RKO (cell line): ENCODE results near the gene FFAR1.

Experiments used
- DNase-seq: peaks from one replicate; pipeline ENCODE4 v3.0.0-alpha.2; 2016; ENCODE audit warnings: low spot score

FFAR1 gene

DNA sequence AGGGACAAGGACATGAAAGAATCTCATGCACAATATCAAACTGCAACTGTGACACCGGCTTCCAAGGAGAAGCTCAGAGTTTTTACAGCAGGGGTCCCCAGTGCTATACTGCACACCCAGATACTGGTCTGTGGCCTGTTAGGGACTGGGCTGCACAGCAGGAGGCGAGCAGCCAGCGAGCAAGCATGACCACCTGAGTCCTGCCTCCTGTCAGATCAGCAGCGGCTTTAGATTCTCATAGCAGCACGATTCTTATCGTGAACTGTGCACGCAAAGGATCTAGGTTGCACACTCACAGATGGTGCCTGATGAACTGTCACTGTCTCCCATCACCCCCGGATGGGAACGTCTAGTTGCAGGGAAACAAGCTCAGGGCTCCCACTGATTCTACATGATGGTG is 31.8 kb upstream of the FFAR1 start:
- DNase-seq = no peak

DNA sequence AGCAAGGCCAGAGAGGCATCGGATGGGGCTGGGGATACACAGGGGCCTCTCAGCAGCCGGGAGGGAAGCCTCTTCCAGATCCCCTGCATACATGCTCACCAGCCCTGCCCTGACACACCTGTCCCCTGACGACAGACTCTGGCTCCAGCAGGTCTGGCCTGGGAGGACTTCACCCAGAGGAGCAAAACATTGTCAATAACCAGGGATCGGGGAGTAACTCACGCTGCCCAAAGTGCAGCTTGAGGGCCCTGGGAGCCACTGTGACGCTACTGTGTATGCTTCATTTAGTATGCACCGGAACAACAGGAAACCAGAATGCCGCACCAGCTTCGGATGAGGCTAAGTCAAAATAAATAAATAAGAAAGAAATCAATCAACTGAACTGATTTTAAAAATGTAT is 31.1 kb upstream of the FFAR1 start:
- no peak for DNase-seq

DNA sequence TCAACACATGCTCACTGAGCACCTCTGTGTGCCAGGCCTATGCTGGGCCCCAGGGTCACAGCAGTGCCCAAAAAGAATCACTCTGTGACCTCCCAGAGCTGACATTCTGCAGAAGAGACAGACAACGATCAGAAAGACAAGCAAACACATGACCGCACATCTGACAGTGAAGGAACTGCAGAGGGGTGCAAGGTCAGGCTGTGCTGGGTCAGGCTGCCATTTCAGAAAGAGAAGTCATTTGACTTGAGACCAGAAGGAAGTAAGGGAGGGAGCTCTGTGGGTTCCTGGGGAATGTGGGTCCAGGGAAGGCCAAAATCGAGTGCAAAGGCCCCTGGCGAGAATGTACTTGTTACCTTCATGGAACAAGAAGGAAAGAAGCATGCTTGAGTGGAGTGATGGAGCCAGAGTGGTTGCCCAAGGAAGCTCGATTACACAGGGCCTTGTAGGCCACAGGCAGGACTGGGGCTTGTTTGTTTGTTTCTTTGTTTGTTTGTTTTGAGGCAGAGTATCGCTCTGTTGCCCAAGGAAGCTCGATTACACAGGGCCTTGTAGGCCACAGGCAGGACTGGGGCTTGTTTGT is 30.1 kb upstream of the FFAR1 start:
- no peak for DNase-seq

DNA sequence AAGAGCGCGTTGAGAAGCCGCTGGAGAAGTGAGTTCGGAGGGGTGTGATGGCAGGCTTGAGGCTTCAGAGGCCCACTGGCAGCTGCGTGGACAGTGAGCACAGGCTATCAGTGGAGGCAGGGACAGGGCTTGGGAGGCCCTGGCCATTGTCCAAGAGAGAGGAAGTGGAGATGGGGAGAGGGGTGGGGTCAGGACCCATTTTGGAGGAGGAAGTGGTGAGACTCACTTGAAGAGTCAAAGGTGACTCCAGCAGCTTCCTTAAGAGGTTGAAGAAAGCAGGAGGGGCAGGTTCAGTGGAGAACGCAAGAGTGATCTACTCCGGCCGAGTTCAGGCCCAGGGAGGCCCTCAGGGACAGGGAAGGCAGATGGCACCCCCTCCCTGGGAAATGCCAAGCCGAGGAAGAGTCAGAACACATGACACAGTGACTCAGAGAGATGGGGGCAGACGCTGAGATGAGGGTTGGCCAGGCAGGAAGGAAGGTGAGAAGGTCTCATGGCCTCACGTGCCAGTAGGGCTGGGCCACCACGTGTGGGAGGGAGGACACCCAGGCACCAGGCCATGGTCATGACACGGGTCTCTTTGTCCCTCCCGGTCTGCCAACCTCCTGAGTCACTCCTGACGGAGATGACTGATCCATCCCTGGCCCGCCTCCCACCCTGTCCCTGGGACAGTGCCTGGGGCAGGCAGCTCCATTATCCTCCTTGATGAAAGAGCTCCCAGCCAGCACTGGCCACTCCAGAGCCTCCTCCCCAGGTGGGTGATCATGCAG is 28.8 kb upstream of the FFAR1 start:
- peak; percentile 51 for DNase-seq

DNA sequence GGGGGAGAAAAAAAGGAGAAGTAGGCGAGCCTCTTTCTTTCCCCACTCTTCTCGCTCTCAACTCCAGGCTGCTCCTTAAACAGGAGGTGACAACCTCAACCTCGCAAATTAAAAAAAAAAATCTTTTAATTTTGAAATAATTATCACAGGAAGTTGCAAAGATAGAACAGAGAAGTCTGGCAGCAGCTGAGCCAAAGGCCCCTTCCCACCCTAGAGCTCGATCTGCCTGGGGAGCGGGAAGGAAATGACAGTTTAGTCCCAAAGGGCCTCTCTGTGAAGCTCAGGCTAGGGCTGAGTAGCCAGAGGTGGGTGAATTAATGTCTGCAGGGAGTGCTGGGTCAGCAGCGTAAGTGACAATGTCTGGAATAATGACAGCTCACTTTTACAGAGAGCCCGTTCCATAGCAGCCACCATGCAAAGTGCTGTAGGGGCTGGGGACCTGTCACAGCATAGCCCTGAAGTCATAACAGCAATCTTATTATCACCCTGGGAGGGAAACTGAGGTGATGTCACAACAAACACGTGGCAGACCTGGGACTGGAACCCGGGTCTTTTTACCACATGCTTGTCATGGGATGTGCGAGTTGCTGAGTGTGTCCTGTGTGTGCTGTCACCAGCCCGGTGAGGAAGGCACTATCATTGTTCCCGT is 27.5 kb upstream of the FFAR1 start:
- no peak for DNase-seq

DNA sequence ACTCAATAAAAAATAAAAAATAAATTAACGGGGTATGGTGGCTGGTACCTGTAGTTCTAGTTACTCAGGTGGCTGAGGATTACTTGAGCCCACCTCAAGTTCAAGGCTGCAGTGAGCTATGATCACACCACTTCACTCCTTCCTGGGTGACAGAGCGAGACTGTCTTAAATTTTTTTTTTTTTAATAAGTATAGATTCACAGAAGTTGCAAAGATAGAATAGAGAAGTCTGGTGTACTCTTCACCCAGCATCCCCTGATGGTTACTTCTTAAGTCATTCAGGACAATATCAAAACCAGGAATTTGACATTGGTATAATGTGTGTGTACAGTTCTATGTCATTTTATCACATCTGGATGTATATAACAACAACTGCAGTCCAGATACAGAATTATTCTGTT is 26.4 kb upstream of the FFAR1 start:
- DNase-seq = no peak

DNA sequence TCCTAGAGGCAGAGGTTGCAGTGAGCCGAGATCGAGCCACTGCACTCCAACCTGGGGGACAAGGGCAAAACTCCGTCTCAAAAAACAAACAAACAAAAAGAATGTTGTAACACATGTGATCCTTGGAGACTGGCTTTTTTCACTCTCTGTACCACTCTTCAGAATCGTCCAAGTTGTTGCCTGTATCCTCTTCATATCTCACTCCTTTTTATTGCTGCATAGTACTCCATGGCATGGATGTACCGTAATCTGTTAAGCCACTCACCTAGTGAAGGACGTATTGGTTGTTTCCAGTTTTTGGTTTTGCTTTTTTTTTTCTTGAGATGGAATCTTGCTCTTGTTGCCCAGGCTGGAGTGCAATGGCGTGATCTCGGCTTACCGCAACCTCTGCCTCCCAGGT is 25.7 kb upstream of the FFAR1 start:
- no peak for DNase-seq

GRCh38 chr19:35327642-35328041 is 20.1 kb upstream of the FFAR1 start:
- DNase-seq = peak; percentile 11

GRCh38 chr19:35328851-35329285 is 18.8 kb upstream of the FFAR1 start, which contains the start of gene CD22:
TSS of gene CD22 (plus strand) at chr19:35329187. CDS start at chr19:35332041, 2,854 bp downstream.
- no peak for DNase-seq

- DNase-seq = no peak
Observed at GRCh38 chr19:35329323-35329722, 18.4 kb upstream of the FFAR1 start.

- DNase-seq = no peak
Observed at GRCh38 chr19:35330475-35330874, 17.2 kb upstream of the FFAR1 start.

GRCh38 chr19:35331551-35332214 is 16.0 kb upstream of the FFAR1 start:
- no peak for DNase-seq

DNA sequence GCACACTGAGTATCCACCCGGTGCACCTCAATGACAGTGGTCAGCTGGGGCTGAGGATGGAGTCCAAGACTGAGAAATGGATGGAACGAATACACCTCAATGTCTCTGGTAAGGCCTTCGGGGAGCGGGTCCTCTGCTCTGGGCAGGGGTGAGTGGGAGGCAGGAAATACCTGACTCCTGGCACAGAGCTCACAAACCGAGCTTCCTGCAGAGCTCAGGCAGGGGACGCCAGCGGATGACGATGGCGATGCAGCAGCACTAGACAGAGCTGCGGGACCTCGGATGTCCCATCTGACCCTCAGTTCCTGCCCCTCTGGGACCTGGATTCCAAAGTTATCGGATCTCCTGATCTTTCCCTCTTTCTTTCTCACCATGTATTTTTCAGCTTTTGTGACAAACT is 14.9 kb upstream of the FFAR1 start:
- DNase-seq = no peak

- no peak for DNase-seq
Observed at GRCh38 chr19:35334144-35334753, 13.5 kb upstream of the FFAR1 start.

DNA sequence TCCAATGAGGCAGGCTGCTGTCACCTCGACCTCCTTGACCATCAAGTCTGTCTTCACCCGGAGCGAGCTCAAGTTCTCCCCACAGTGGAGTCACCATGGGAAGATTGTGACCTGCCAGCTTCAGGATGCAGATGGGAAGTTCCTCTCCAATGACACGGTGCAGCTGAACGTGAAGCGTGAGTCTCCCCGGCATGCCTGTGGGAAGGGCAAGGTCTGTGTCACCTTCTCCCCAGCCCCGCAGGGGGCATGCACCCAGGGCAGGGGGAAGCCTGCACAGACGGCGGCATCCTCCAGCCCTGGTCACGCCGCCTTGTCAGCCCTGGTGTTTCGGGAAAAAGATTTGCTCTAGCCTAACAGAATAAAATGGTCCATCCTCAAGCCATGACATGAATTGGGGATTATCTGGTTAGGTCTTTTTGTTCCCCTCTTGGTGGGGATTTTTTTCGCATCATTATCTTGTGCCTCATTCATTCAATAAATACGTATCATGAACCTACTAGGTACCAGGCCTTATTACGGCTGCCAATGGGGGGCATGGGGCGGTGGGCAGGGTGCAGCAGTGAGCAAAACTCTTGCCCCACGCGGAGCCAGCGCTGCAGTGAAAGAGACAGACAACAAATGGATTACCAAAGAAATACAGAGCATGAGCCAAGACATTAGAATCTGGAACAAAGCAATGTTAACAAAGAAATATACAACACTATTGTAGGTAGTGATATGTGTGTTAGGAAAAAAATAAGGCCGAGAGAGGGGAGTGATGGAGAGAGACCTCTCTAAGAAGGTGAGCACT is 11.3 kb upstream of the FFAR1 start:
- DNase-seq = no peak

GRCh38 chr19:35337097-35337983 is 10.4 kb upstream of the FFAR1 start:
- DNase-seq = no peak

DNA sequence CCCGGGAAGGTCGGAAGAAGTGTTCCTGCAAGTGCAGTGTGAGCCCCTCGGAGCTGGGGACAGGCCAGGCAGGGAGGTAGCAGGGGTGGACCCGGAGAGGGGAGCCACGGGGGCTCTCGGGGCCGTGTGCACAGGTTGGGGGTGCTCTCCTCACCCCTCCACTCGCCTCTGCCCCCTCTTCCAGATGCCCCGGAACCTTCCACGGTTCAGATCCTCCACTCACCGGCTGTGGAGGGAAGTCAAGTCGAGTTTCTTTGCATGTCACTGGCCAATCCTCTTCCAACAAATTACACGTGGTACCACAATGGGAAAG is 9.8 kb upstream of the FFAR1 start:
- DNase-seq = no peak

- no peak for DNase-seq
Observed at GRCh38 chr19:35340431-35340830, 7.3 kb upstream of the FFAR1 start.

DNA sequence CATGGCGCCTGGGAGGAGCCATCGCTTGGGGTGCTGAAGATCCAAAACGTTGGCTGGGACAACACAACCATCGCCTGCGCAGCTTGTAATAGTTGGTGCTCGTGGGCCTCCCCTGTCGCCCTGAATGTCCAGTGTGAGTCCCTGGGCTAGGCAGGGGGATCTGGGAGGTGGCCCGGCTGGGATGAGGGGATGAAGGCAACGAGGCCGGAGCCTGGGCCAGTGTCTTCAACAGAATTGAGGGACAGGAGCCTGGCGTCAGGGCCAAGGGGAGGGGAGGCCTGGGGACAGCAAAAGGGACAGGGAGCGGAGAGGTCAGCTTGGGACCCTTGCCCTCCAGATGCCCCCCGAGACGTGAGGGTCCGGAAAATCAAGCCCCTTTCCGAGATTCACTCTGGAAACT is 6.7 kb upstream of the FFAR1 start:
- DNase-seq = no peak

DNA sequence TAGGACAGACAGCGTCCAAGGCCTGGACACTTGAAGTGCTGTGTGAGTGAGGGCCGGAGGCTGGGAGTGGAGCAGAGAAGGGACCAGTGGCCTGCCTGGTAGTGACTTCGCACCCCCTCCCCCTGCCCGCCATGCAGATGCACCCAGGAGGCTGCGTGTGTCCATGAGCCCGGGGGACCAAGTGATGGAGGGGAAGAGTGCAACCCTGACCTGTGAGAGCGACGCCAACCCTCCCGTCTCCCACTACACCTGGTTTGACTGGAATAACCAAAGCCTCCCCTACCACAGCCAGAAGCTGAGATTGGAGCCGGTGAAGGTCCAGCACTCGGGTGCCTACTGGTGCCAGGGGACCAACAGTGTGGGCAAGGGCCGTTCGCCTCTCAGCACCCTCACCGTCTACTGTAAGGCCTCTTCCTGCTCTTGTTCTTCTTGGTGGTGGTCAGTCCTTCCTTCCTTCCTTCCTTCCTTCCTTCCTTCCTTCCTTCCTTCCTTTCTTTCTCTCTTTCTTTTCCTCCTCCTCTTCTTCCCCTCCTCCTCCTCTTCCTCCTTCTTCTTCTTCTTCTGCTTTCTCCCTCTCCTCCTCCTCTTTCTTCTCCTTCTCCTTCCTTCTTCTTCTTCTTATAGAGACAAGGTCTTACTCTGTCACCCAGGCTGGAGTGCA is 6.0 kb upstream of the FFAR1 start:
- no peak for DNase-seq
